GM18951 (cell line): ENCODE results near the gene RCSD1.
"Not testable (repeated sequence)": the region's sequence is repeated elsewhere in the genome, so short reads cannot be mapped to it uniquely, and the experiment has no call there.

Source experiments
- POLR2A ChIP-seq: IDR thresholded peaks from 4 replicates; pipeline ENCODE4 v1.6.1; 2011; ENCODE audit warnings: mild to moderate bottlenecking; ENCODE audit not compliant: insufficient read length, insufficient read depth; ENCODE audit errors: extremely low read depth
- in situ Hi-C: fragments of 300-500 bp; cut with MboI; formaldehyde crosslinking; loops from one replicate; pipeline ENCODE4 v1.12.0; 2022; ENCODE audit warnings: low sequenced_read_pairs, mixed read lengths, inconsistent platforms; ENCODE audit not compliant: unreplicated experiment

The RCSD1 gene

DNA sequence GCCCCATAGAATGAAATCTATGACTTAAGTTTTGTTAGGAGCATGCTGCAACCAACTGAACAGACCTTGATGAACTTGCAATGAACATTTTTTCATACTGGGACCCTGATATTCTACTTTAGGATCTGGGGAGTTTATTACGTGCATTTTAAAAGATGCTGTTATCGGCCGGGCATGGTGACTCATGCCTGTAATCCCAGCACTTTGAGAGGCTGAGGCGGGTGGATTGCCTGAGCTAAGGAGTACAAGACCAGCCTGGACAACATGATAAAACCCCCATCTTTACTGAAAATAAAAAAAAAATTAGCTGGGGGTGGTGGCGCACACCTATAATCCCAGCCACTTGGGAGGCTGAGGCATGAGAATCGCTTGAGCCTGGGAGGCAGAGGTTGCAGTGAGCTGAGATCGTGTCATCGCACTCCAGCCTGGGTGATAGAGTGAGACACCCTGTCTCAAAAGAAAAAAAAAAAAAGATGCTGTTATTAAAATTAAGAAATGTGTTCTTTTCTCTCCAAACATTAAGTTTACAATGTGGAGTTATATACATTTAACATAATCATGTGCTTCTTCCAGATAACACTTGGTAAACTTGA is 98.9 kb downstream of the RCSD1 start:
- in situ Hi-C loops, result no loop called here
- TF ChIP-seq POLR2A, result no peak

DNA sequence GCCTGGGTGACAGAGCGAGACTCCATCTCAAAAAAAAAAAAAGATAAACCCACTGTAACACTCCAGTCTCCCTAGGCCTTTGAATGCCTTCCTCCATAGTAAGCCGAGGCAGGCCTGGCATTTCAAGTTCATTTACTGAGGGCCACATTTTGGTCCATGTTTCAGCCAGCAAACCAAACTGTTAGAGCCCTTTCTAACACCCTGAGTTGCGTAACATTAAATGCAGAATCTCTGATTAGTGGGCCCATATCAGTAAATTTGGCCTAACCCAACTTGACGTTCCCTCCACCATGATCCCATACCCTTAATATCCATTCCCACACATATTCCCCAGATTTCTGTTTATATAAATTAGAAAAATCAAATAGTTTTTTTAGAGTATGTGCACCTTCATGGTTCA is 104.2 kb downstream of the RCSD1 start:
- in situ Hi-C loops, result no loop called here
- TF ChIP-seq POLR2A, result no peak

GRCh38 chr1:167734841-167735240 is 104.8 kb downstream of the RCSD1 start:
- in situ Hi-C loops, result no loop called here
- TF ChIP-seq POLR2A, result no peak

DNA sequence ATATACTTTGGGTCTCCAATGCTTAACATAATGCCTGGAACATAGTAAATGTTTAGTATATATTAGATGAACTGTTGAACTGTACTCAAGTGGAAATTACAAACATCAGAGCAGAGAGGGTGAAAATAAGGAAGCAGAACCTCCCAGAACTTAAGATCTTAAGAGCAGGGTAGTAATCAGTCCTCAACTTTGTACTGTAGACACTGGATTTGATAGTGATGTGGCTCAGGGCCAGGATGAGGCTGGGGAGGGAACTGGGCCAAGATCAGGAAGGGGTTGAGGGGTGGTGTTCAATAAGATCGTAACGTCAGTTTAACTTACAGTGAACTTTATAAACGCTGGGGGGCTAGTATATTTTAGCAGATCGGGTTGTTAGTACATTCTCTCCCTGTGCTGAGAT is 107.1 kb downstream of the RCSD1 start:
- in situ Hi-C loops, result no loop called here

GRCh38 chr1:167738158-167738557 is 108.1 kb downstream of the RCSD1 start:
- TF ChIP-seq POLR2A, result no peak
- in situ Hi-C loops, result no loop called here

More for the DNA sequence above, 107.1 kb downstream of the RCSD1 start:
- TF ChIP-seq POLR2A, result no peak

DNA sequence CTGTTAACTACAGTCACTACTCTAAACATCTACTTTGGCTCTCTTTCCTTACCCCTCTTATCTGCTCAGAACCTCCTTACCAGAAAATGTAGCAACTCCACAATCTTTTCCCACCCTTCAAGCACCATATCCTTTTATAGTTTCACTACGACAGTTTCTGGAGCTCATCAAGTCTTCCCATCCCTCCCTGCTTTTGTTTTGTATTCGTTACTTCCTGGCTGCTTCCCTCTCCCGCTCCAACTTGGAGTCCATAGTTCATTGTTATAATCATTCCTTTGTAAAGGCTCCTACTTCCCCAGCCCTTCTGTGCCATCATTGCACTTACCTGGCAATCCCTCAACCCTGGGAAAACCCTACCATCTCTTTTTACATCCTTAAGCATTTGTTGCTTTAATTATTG is 109.7 kb downstream of the RCSD1 start:
- in situ Hi-C loops, result no loop called here
- no peak for TF ChIP-seq POLR2A

- in situ Hi-C loops, result not testable (repeated sequence)
These were observed 111.1 kb downstream of the RCSD1 start for GRCh38 chr1:167741103-167741502.

DNA sequence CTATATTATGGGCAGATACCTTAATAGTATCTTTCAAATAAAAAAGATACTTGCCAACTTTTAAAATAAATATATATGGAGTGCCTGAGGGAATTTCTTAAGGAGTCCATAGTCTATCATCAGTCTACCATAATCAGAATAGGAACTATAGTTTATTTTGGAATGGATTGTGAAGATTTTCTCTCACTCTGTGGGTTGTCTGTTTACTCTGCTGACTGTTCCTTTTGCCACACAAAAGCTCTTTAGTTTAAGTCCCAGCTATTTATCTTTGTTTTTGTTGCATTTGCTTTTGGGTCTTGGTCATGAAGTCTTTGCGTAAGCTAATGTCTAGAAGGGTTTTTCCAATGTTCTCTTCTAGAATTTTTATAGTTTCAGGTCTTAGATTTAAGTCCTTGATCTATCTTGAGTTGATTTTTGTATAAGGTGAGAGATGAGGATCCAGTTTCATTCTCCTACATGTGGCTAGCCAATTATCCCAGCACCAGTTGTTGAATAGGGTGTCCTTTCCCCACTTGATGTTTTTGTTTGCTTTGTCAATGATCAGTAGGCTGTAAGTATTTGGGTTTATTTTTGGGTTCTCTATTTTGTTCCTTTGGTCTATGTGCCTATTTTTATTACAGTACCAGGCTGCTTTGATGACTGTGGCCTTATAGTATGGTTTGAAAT is 112.5 kb downstream of the RCSD1 start:
- in situ Hi-C loops, result not testable (repeated sequence)

DNA sequence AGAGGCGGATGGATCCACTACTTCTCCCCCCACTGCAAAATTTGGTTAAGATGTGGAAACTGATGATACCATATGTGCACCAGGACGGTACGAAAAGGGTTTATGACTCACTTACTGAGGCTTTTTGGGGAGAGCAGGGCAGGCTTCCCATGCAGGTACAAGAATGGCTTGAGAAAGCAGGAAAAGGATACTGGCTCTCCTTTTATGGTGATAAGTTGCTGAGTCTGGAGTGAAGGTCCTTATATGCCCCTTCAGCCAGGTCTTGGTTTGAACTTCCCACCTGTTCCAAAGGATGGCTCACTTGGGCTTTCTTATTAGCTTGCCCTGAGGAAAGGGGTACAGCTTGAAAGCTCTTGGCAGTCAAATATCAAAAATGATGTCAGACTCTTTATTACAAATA is 114.9 kb downstream of the RCSD1 start:
- in situ Hi-C loops, result no loop called here
- TF ChIP-seq POLR2A, result no peak

GRCh38 chr1:167746013-167746672 is 116.1 kb downstream of the RCSD1 start:
- in situ Hi-C loops, result no loop called here
- TF ChIP-seq POLR2A, result no peak

- TF ChIP-seq POLR2A, result no peak
- in situ Hi-C loops, result no loop called here
These were observed 117.1 kb downstream of the RCSD1 start for GRCh38 chr1:167746988-167747655.

GRCh38 chr1:167747988-167748387 is 118.0 kb downstream of the RCSD1 start:
- TF ChIP-seq POLR2A, result no peak
- in situ Hi-C loops, result no loop called here

DNA sequence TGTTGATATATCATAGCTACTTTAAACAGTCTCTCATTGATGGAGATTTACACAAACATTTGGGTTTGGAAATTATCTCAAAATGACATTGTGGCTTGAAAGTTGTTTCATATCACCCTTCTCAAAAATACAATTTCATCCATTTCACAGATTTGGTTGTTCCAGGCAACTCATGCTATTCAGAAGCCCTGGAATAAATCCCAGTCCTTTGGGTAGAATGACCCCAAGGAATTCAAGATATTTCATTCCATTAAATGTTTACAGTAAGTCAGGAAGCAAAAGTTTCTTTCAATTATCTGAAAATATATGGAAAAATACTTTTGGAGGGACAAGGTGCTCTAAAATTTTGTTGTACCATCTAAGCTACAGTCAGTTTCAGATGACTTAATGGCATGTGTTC is 118.9 kb downstream of the RCSD1 start:
- TF ChIP-seq POLR2A, result no peak
- in situ Hi-C loops, result no loop called here

- no peak for TF ChIP-seq POLR2A
- in situ Hi-C loops, result no loop called here
These were observed 119.7 kb downstream of the RCSD1 start for GRCh38 chr1:167749741-167750140.
